ENCODE results near the gene SRP14.
"Not testable (repeated sequence)": the region's sequence is repeated elsewhere in the genome, so short reads cannot be mapped to it uniquely, and the experiment has no call there.

The SRP14 gene

GRCh38 chr15:40028853-40029252 is 10.1 kb downstream of the SRP14 start:
- Histone ChIP-seq H3K27me3 (ENCODE audit: insufficient read depth, poor library complexity, severe bottlenecking) (no peaks in the 10 kb centered on the region), H3K9me3 (ENCODE audit: severe bottlenecking) (no peaks in the 10 kb centered on the region), H3K36me3 (ENCODE audit: low read depth) (peaks cover 83% of the 10 kb centered on the region), H3K4me3 (ENCODE audit: severe bottlenecking) (no peak overlapping the region), H3K4me1 (ENCODE audit: insufficient read depth, poor library complexity, severe bottlenecking) (no peaks in the 10 kb centered on the region), H3K27ac (ENCODE audit: poor library complexity, severe bottlenecking) (no peak overlapping the region)
- ATAC-seq (ENCODE audit: low read depth) = no peak
- TF ChIP-seq CTCF (IDR thresholded peaks at IDR 0.05; ENCODE audit: poor library complexity, severe bottlenecking) = no peak
- DNase-seq (ENCODE audit: low spot score) = no peak

GRCh38 chr15:40028193-40028592 is 10.8 kb downstream of the SRP14 start:
- ATAC-seq (ENCODE audit: low read depth) (no peak), DNase-seq (ENCODE audit: low spot score) (no peak)
- Histone ChIP-seq H3K4me3 (ENCODE audit: severe bottlenecking) (no peak overlapping the region), H3K9me3 (ENCODE audit: severe bottlenecking) (no peaks in the 10 kb centered on the region), H3K27me3 (ENCODE audit: insufficient read depth, poor library complexity, severe bottlenecking) (no peaks in the 10 kb centered on the region), H3K36me3 (ENCODE audit: low read depth) (peaks cover 83% of the 10 kb centered on the region), H3K4me1 (ENCODE audit: insufficient read depth, poor library complexity, severe bottlenecking) (no peaks in the 10 kb centered on the region), H3K27ac (ENCODE audit: poor library complexity, severe bottlenecking) (no peak overlapping the region)
- no peak for TF ChIP-seq CTCF (IDR thresholded peaks at IDR 0.05; ENCODE audit: poor library complexity, severe bottlenecking)

- Histone ChIP-seq H3K4me3 (ENCODE audit: severe bottlenecking) (no peak overlapping the region), H3K36me3 (ENCODE audit: low read depth) (peaks cover 92% of the 10 kb centered on the region), H3K27ac (ENCODE audit: poor library complexity, severe bottlenecking) (no peak overlapping the region), H3K9me3 (ENCODE audit: severe bottlenecking) (peaks cover 19% of the 10 kb centered on the region), H3K27me3 (ENCODE audit: insufficient read depth, poor library complexity, severe bottlenecking) (no peaks in the 10 kb centered on the region), H3K4me1 (ENCODE audit: insufficient read depth, poor library complexity, severe bottlenecking) (no peaks in the 10 kb centered on the region)
- DNase-seq (ENCODE audit: low spot score) = no peak
- ATAC-seq (ENCODE audit: low read depth) = 0 out of 3 replicates have a peak, but pooled peaks have one; percentile 29
- TF ChIP-seq CTCF (IDR thresholded peaks at IDR 0.05; ENCODE audit: poor library complexity, severe bottlenecking) = no peak
Observed at GRCh38 chr15:40016224-40016865, 22.6 kb downstream of the SRP14 start.

- H3K4me1 ChIP-seq (ENCODE audit: insufficient read depth, poor library complexity, severe bottlenecking) = no peaks in the 10 kb centered on the region
- no peak for ATAC-seq (ENCODE audit: low read depth)
- no peak overlapping the region for H3K4me3 ChIP-seq (ENCODE audit: severe bottlenecking)
- no peaks in the 10 kb centered on the region for H3K27me3 ChIP-seq (ENCODE audit: insufficient read depth, poor library complexity, severe bottlenecking)
- no peak overlapping the region for H3K27ac ChIP-seq (ENCODE audit: poor library complexity, severe bottlenecking)
- TF ChIP-seq CTCF (IDR thresholded peaks at IDR 0.05; ENCODE audit: poor library complexity, severe bottlenecking) = no peak
- H3K36me3 ChIP-seq (ENCODE audit: low read depth) = peaks cover 91% of the 10 kb centered on the region
- no peak for DNase-seq (ENCODE audit: low spot score)
- peaks cover 19% of the 10 kb centered on the region for H3K9me3 ChIP-seq (ENCODE audit: severe bottlenecking)
Observed at GRCh38 chr15:40014390-40014789, 24.6 kb downstream of the SRP14 start.

- Histone ChIP-seq H3K36me3 (ENCODE audit: low read depth) (peaks cover 91% of the 10 kb centered on the region), H3K9me3 (ENCODE audit: severe bottlenecking) (peaks cover 19% of the 10 kb centered on the region)
- ATAC-seq (ENCODE audit: low read depth); H3K27ac ChIP-seq (ENCODE audit: poor library complexity, severe bottlenecking); H3K4me1 ChIP-seq (ENCODE audit: insufficient read depth, poor library complexity, severe bottlenecking); DNase-seq (ENCODE audit: low spot score); H3K27me3 ChIP-seq (ENCODE audit: insufficient read depth, poor library complexity, severe bottlenecking); H3K4me3 ChIP-seq (ENCODE audit: severe bottlenecking): not testable (repeated sequence)
Observed at GRCh38 chr15:40013372-40013771, 25.6 kb downstream of the SRP14 start.
